GM12875 (cell line): ENCODE results near the gene CHTF18.
"Not testable (repeated sequence)": the region's sequence is repeated elsewhere in the genome, so short reads cannot be mapped to it uniquely, and the experiment has no call there.

Experiments
- H3K4me3 ChIP-seq: one replicate; pipeline ENCODE4 v1.5.1; 2011; ENCODE audit warnings: low read depth, low read length, control low read depth
- TF ChIP-seq, protein P1 (sequence below): IDR thresholded peaks from 2 replicates; pipeline ENCODE4 v1.5.1; 2011; ENCODE audit warnings: low read depth, mild to moderate bottlenecking, control low read depth, inconsistent platforms, low read length, moderate library complexity, borderline replicate concordance; ENCODE audit not compliant: insufficient read depth

Gene CHTF18

DNA sequence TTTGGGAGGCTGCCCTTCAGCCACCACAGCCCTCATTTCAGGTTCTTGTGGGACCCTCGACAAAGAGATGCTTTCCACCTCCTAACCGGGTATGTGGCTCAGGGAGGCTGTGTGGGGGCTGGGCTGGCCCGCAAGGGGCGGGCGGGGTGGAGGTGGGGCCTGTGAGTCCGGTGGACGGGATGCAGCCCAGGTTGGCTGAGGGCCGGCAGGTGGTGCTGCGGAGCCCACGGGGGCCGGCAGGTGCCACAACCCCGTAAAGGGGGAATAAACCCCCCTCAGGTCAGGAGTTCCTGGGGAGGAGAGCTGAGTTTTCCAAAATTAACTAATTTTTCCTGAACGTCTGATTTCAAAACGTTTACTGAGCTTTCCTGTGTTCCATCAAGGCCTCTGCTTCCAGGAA lies 42.7 kb upstream of the CHTF18 start:
- TF ChIP-seq, protein P1, sequence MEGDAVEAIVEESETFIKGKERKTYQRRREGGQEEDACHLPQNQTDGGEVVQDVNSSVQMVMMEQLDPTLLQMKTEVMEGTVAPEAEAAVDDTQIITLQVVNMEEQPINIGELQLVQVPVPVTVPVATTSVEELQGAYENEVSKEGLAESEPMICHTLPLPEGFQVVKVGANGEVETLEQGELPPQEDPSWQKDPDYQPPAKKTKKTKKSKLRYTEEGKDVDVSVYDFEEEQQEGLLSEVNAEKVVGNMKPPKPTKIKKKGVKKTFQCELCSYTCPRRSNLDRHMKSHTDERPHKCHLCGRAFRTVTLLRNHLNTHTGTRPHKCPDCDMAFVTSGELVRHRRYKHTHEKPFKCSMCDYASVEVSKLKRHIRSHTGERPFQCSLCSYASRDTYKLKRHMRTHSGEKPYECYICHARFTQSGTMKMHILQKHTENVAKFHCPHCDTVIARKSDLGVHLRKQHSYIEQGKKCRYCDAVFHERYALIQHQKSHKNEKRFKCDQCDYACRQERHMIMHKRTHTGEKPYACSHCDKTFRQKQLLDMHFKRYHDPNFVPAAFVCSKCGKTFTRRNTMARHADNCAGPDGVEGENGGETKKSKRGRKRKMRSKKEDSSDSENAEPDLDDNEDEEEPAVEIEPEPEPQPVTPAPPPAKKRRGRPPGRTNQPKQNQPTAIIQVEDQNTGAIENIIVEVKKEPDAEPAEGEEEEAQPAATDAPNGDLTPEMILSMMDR = peak; percentile 63
- no peak overlapping the region for H3K4me3 ChIP-seq

DNA sequence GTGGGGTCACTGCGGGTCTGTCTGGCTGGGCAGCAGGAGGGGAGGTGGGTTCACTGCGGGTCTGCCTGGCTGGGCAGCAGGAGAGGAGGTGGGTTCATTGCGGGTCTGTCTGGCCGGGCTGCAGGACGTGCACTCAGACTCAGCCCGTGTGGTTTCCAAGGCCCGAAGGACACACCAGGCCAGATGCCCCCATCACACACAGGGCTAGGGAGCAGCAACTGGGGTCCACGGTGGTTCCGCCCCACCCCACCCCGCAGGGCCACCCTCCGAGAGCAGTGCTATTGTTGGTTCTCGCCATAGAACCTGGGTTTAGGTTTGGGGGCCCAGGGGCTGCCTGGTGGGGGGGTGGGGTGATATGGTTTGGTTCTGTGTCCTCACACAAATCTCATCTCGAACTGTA lies 41.8 kb upstream of the CHTF18 start:
- H3K4me3 ChIP-seq = no peak overlapping the region
- TF ChIP-seq, protein P1 = no peak

DNA sequence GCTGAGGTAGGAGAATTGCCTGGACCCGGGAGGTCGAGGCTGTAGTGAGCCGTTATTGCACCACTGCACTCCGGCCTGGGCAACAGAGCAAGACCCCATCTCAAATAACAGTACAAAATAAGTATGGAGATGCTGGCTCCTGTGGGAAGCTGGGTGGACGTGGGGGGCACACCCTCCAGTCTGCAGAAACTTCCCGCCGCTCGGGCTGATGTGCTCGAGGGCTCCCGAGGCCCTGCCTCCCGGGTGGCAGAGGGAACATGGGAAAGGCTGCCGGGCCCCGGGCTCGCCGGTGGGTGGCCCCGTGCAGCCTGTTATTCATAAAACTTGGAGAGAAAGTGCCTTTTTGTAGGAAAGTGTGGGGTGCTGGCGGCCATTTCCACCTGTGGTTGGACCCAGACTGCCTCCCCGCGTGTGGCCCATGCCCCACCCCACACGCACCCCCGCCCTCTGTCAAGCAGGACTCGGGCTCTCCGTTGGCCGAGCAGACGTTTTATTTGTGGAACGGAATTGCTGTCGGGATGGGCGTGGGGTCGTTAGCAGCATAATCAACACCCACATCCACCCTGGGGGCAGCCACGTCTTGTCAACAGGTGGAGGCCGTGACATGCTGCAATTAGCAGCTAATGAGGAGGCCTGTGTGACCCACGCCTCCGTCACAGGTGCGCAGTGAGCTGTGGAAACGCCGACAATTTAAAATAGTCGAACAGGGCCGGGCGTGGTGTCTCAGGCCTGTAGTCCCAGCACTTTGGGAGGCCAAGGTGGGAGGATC lies 40.3 kb upstream of the CHTF18 start:
- no peak overlapping the region for H3K4me3 ChIP-seq
- TF ChIP-seq, protein P1 = no peak

DNA sequence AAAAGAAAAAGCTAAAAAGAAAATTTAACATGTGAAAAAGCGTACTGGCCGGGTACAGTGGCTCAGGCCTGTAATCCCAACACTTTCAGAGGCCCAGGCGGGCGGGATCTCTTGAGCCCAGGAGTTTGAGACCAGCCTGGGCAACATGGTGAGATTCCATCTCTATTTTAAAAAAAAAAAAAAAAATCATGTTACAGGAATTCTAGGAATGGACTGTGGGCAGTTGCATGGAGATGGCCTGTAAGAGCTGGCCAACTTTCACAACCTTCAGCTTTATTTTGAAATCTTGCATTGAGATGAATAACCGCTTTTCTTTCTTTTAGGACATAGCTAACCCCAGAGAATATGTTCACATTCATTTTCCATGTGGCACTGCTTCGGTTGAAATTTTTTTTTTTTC lies 39.4 kb upstream of the CHTF18 start:
- TF ChIP-seq, protein P1 = no peak
- H3K4me3 ChIP-seq = no peak overlapping the region

DNA sequence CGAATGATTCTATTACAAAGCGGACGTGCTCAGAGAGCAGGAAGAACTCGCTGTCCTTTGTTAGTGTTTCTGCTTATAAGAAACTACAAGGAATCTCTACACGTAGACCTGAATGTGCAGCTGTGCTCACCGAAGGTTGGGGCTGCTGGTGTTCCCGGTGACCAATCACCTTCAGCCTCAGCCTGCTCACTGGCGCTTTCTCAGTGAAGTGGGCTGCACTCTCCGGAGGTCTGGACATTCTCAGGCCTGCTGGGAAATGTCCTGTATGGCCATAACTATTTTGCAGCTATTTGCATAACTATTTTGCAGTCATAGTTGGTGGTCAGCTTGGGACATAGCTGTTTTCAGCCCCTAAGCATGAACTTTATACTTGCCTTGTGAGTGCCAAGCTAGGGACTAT lies 37.9 kb upstream of the CHTF18 start:
- H3K4me3 ChIP-seq = no peak overlapping the region
- TF ChIP-seq, protein P1 = no peak

DNA sequence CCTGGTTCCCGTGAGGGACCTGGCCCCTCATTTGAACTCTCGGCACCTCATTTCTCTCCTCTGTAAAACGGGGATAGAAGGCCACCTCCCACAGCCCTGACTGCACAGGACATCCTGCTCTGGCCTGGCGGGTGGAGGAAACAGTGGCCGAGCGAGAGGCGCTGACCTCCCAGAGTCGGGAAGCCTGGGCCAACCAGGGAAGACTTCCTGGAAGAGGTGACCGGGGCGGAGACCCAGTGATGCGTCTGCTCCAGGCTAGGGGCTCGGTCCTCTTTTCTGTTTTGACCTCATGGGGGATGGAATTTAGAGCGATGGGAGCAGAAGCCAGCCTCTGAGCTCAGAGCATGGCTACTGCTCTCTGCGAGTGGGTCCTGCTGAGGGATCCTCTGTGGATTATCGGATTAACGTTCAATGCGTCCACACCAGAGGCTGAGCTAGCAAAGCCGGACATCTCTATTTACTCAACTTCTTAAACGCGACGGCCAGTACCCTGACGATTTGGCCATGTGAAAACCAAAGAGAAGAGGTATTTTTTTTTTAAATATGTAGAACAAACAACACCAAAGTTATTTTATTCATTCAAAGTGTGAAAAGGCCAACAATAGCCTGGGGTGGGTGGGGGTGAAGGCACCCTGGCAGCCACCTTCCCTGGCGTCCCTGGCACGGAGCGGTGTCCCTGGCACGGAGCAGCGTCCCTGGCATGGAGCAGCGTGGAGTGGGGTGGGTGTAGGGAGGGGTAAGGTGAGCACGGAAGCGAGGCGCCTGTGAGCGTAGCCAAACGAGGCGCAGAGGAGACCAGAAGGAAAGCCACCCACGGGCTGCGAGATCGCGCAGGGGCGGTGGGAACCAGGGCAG lies 37.0 kb upstream of the CHTF18 start:
- TF ChIP-seq, protein P1 = no peak
- H3K4me3 ChIP-seq = no peak overlapping the region

DNA sequence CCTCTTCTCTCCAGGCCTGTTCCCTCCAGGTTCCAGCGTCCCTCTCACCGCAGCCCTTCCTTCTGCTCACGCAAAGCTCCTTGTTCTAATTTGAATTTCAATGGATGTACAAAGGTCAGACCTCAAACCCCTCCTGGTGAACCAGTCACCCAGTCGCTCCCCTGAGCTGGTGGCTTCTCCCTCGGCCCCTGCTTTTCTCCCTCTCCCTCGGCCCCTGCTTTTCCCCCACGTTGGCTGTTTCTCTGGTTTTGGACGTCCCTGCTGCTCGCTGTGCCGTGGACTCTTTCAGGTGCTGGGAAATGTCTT lies 36.5 kb upstream of the CHTF18 start:
- no peak overlapping the region for H3K4me3 ChIP-seq
- TF ChIP-seq, protein P1 = no peak

DNA sequence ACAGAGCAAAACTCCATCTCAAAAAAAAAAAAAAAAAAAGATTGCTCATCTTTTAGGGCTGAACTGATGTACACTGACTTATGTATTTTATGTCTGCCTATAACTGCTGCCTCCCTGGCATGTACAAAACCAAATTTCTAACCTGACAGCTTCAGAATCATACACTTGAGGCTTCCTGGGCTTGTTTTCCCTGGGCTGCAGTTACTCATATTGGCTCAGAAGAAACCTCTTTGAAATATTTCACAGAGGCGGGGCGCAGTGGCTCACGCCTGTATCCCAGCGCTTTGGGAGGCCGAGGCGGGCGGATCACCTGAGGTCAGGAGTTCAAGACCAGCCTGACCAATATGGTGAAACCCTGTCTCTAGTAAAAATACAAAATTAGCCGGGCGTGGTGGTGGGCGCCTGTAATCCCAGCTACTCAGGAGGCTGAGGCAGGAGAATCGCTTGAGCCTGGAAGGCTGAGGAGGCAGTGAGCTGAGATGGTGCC lies 34.3 kb upstream of the CHTF18 start:
- H3K4me3 ChIP-seq = not testable (repeated sequence)
